D721Med (cell line): ENCODE measurements around the gene GOSR2.

Experiments used
- DNase-seq: peaks from one replicate; pipeline ENCODE4 v3.0.0; 2011; ENCODE audit warnings: low spot score; ENCODE audit not compliant: insufficient read length
- FAIRE-seq: peaks from 2 replicates; lab custom pipeline; 2011; peaks lifted over from hg19 to GRCh38; lab: Jason Lieb, UNC
- TF ChIP-seq, protein P1 (sequence below): IDR thresholded peaks from 2 replicates; pipeline ENCODE4 v1.5.1; 2012; ENCODE audit warnings: mild to moderate bottlenecking, control low read depth; ENCODE audit not compliant: insufficient read depth; ENCODE audit errors: missing control alignments

The GOSR2 gene

DNA sequence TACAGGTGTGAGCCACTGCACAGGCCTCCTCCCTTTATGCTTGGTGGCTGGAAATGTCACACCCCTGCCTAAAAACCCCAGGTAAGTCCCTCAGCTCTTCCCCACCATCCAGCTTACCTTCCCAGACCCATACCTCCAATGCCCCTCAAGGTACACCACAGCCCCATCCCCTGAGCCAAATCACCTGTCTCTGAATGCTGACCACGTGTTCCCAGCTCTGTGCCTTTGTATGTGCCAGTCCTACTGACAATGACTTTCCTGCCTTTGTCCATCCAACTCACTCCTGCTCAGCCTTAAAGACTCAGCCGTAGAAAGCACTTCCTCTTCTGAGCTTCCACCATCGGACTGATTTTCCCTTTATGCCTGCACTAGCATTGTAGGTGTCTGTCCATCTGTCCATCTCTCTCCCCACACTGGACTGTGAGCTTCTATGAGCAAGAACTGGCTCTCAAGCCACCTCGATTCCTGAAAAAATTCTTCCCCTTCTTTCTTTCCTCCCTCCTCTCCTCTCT lies 30.7 kb upstream of the GOSR2 start:
- TF ChIP-seq, protein P1, sequence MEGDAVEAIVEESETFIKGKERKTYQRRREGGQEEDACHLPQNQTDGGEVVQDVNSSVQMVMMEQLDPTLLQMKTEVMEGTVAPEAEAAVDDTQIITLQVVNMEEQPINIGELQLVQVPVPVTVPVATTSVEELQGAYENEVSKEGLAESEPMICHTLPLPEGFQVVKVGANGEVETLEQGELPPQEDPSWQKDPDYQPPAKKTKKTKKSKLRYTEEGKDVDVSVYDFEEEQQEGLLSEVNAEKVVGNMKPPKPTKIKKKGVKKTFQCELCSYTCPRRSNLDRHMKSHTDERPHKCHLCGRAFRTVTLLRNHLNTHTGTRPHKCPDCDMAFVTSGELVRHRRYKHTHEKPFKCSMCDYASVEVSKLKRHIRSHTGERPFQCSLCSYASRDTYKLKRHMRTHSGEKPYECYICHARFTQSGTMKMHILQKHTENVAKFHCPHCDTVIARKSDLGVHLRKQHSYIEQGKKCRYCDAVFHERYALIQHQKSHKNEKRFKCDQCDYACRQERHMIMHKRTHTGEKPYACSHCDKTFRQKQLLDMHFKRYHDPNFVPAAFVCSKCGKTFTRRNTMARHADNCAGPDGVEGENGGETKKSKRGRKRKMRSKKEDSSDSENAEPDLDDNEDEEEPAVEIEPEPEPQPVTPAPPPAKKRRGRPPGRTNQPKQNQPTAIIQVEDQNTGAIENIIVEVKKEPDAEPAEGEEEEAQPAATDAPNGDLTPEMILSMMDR = no peak
- FAIRE-seq (no peak), DNase-seq (no peak)

DNA sequence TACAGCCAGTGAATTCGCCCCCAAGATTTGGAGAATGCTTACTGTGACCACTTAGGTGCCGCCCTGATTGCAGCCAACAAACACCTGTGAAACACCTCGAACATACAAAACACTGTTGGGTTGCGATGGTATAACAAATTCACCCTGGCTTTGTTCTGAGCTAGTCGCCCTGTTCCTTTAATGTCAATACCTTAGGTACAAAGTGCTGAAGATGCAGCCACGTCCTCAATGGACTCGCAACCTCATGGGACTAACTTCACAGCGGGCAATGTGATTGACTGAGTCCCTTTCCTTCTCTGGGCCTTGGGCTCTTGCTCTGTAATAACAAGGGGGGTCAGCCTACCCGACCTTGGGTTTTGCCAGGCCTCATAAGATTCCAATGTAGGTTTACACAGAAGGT lies 28.9 kb upstream of the GOSR2 start:
- FAIRE-seq (no peak), DNase-seq (no peak)
- TF ChIP-seq, protein P1 = no peak

DNA sequence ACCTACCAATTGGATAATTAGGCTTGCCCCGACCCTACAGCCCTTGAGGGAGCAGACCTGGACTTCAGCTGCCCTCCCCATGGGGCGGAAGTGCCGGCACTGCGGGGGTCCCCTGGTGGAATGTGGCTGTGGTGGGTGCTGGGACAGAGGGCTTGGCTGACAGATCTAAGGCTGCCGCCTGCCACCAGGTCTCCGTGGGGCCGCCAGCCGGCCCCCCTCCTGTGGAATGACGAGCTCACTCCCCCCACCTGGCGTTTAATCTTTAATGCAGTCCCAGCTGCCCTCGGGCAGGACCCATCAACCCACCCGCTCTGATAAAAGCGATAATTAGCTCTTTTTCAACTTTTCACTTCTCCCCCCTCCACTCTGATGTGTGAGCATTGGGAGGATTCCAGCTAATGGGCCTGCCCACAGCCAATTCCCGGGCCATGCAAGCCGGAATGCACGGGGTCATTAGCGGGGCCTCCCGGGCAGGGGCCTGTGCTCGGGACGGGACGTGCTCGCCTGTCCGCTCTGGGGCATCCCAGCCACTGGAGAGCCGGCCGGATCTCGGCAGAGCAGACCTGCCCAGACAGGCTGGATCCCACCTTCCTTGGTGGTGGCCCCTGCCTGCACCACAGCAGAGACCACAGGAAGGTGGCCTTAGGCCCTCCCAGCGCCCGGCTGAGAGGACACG lies 28.3 kb upstream of the GOSR2 start:
- FAIRE-seq (no peak), DNase-seq (no peak)
- TF ChIP-seq, protein P1 = no peak

DNA sequence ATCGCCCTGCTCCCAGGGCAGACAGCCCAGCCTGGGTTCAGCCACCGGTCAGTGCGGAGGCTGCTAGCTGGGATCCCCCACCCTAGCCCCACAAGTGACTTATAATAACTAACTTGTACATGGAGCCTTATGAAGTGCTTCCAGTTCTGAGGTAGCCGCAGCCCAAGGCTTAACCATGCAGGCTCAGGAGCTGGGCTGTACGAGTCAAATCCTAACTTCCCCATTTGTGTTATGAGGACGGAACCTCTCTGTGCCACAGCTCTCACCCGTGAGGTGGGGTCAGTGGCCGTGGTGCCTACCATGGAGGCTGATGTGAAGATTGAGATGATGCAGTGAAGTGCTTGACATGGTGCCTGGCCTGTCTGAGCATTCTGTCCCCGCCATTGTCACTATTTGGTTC lies 27.8 kb upstream of the GOSR2 start:
- DNase-seq (no peak), FAIRE-seq (no peak)
- TF ChIP-seq, protein P1 = no peak

DNA sequence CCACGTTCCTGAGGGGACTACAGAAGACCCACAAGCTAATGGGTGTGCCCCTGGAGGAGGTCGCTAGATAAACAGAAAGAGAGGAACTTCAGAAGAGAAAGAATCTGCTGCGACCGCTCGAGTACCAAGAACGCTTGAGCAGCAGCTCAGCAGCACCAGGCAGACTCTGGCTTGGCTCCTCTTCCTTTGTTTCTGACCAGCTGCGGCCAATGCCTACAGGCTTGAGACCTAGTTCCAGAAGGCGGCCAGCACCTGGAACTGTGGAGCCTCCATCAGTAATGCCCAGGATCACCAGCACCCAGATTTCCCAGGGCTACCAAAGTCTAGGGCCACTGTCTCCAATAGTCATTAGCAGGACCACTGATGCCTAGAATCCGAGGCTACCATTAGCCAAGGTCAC lies 26.0 kb upstream of the GOSR2 start:
- DNase-seq = no peak
- no peak for FAIRE-seq
- TF ChIP-seq, protein P1 = no peak

DNA sequence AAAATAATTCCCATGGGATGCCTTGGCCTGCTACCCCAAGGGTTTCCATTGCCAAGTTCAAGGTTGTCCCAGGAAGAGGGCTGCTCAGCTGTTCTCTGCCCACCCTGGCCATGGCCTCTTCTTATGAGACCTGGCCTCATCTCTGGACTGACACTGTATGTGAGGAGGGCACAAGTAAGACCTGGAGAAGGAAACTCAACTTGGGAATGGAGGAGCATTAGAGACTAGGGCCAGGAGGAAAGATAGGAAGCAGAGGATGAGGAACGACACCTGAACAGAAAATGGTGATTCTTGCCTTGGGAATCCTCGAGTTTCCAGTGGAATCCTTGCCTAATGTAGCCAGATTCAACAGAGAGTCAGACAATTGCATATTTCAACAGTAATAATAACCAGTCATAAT lies 24.6 kb upstream of the GOSR2 start:
- no peak for FAIRE-seq
- DNase-seq = no peak
- TF ChIP-seq, protein P1 = no peak

DNA sequence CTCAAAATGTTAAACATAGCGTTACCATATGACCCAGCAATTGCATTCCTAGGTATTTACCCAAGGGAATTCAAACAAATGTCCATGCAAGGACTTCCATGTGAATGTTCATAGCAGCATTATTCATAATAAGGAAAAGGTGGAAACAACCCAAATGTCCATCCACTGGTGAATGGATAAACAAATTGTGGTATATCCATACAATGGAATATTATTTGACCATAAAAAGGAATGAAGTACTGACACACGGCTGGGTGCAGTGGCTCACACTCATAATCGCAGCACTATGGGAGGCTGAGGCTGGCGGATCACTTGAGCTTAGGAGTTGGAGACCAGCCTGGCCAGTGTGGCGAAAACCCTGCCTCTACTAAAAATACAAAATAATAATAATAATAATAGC lies 24.1 kb upstream of the GOSR2 start:
- no peak for FAIRE-seq
- no peak for DNase-seq
- TF ChIP-seq, protein P1 = no peak
